Heart right ventricle (tissue), 16 donors: Measurements from ENCODE around the gene ALLC. TPM values are rescaled to one million over a fixed set of nuclear protein-coding genes. Genes with fewer than 3 reads are reported as not detected.

Experiments
- ATAC-seq, 8 donors: fragments of 200-7000 bp; cut with Tn5 transposase; one replicate each; pipeline ENCODE4 v1.9.1; 2020; ENCODE audit warnings: mild to moderate bottlenecking in 8 of 8, moderate library complexity in 8 of 8, moderate number of reproducible peaks in 1 of 8
- DNase-seq, 2 donors: peaks; one replicate each; pipeline ENCODE4 v3.0.0-alpha.2; 2020
- H3K27ac ChIP-seq, 10 donors: fragments of 200-600 bp; sonication (generic) in 2 of 10; one replicate each; pipeline versions ENCODE4 v1.5.0 to v1.8.0; 2020 to 2022; ENCODE audit warnings: mild to moderate bottlenecking in 3 of 10
- H3K27me3 ChIP-seq, 7 donors: fragments of 200-600 bp; one replicate each; pipeline ENCODE4 v1.8.0; 2021 to 2022; ENCODE audit warnings: mild to moderate bottlenecking in 2 of 7
- H3K36me3 ChIP-seq, 9 donors: fragments of 200-600 bp; sonication (generic) in 1 of 9; one replicate each; pipeline versions ENCODE4 v1.5.0 to v1.8.0; 2020 to 2022; ENCODE audit warnings: mild to moderate bottlenecking in 2 of 9
- H3K4me1 ChIP-seq, 9 donors: fragments of 200-600 bp; sonication (generic) in 1 of 9; one replicate each; pipeline versions ENCODE4 v1.5.0 to v1.8.0; 2020 to 2022; ENCODE audit warnings: mild to moderate bottlenecking in 4 of 9
- H3K4me3 ChIP-seq, 10 donors: fragments of 200-600 bp; sonication (generic) in 2 of 10; one replicate each; pipeline versions ENCODE4 v1.5.0 to v1.8.0; 2020 to 2022; ENCODE audit warnings: mild to moderate bottlenecking in 7 of 10, moderate library complexity in 2 of 10
- H3K9me3 ChIP-seq, 11 donors: fragments of 200-600 bp in 10 of 11; sonication (generic) in 2 of 11; one replicate each; pipeline versions ENCODE4 v1.5.0 to v1.8.0; 2013 to 2022; ENCODE audit warnings: mild to moderate bottlenecking in 2 of 11, control low read depth in 1 of 11, moderate library complexity in 1 of 11
- WGBS, 2 donors: extraction: QIAGEN DNeasy Blood & Tissue Kit; methylation state at CpG; one replicate each; pipeline ENCODE4 v1.1.7; 2013; ENCODE audit warnings: inconsistent platforms in 1 of 2; 5-methylcytosine and 5-hydroxymethylcytosine counted together
- intact Hi-C, 10 donors: fragments of 100-400 bp; cut with DNase I; formaldehyde crosslinking; loops; one replicate each; pipeline versions ENCODE4 v1.11.1 to v1.14.2; 2022
- polyA plus RNA-seq, 2 donors: library from polyadenylated mRNA; stranded (reverse); fragments of 200-250 nt; gene quantifications; one replicate each; pipeline ENCODE4 v1.2.3, GENCODE V29; 2013
- total RNA-seq, 10 donors: library from RNA; stranded (reverse); fragmentation: NEBNext Ultra II Directional in 3 of 10; extraction: Animal tissue kit (Norgen Biotek cat#: 25700) in 3 of 10; gene quantifications; one replicate each; pipeline versions ENCODE4 v1.2.1 to v1.2.4, GENCODE V29; 2021 to 2023
- TF ChIP-seq, protein P1 (sequence below), 9 donors: fragments of 200-600 bp; sonication (generic) in 2 of 9; IDR thresholded peaks; one replicate each; pipeline versions ENCODE4 v1.5.0 to v1.8.0; 2021 to 2022; ENCODE audit warnings: antibody characterized with exemption in 9 of 9, mild to moderate bottlenecking in 5 of 9, moderate library complexity in 1 of 9
- donor health status: Arrhythmogenic right ventricular cardiomyopathy.
- donor health status: ischemic (EF 13 %, LVEDD 7.1; RV severe dilation, severe dysfunction).
- donor health status: healthy with polysubstance abuse.
- donor health status: DM: no; HTN: yes; CAD: no.
- donor health status: DM: no; HTN: no; CAD: no.
- donor health status: ischemic (EF 25% LVEDD 6.9; RV normal size, moderate dysfunction).
- donor health status: ischemic (EF 25% LVEDD 5.7; RV mildly dilated, moderate dysfunction).
- donor health status: healthy.
- donor health status: DM: yes; HTN: yes; CAD: no.
- donor health status: Ischemic cardiomyopathy.
- donor health status: ischemic (EF 35%, LVEDD 5.7; RV mildly dilated, moderate dysfunction).
- donor health status: nonischemic (EF 11% LVEDD 7.7; RV severe dilation, severe dysfunction).
- donor health status: DM: yes; HTN: yes; CAD: no.
- donor health status: PGD.
- donor health status: ischemic (EF 29% LVEDD 5.4; RV normal size, mild dysfunction).
- donor health status: nonischemic (EF 23%, LVEDD 6.1; RV moderate dilation, normal function).

The ALLC gene
- total and polyA plus RNA-seq, 12 donors = 0.59 TPM; not detected in 11

DNA sequence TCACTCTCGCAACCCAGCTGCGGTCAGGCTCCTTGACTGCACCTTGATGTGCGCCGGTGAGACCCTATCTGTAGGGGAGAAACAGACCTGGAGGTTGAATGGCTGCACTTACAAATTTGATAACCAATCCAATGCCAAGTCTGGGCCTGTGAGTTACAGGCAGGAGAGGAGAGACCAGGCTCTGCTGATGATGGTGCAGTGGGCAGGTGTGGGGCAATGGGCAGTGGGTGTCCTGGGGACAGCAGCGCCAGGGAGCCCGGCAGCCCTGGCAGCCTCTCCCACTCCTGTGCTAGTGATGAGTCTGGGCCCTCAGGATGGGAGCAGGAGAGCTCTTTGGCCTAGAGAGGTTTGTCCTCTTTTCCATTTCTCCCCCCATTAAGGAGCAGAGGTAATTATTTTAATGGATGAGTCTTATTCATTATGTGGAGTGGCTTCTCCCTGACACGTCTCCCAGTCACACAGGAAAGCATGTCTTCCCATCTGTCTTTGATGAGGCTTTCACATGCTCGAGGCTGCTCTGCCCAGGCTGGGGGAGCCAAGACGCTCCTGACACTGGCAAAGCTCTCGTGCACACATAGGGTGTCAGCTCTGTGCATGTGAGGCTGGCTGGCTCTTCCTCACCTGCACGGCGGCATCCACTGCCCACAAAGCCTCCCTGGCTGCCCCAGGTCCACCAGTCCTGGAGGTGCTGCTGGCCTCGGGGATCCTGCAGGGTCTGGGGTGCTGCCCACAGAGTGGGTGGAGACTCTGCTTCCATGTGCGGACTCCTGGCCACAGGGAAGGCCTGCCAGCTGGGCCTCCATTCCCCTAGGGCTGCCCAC is 10.0 kb upstream of the ALLC start:
- WGBS, 2 donors = 87 to 95% methylated on average over 14 of the region's 14 CpGs
- no peak for ATAC-seq
- TF ChIP-seq, protein P1, sequence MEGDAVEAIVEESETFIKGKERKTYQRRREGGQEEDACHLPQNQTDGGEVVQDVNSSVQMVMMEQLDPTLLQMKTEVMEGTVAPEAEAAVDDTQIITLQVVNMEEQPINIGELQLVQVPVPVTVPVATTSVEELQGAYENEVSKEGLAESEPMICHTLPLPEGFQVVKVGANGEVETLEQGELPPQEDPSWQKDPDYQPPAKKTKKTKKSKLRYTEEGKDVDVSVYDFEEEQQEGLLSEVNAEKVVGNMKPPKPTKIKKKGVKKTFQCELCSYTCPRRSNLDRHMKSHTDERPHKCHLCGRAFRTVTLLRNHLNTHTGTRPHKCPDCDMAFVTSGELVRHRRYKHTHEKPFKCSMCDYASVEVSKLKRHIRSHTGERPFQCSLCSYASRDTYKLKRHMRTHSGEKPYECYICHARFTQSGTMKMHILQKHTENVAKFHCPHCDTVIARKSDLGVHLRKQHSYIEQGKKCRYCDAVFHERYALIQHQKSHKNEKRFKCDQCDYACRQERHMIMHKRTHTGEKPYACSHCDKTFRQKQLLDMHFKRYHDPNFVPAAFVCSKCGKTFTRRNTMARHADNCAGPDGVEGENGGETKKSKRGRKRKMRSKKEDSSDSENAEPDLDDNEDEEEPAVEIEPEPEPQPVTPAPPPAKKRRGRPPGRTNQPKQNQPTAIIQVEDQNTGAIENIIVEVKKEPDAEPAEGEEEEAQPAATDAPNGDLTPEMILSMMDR (IDR thresholded peaks at IDR 0.05) = no peak

DNA sequence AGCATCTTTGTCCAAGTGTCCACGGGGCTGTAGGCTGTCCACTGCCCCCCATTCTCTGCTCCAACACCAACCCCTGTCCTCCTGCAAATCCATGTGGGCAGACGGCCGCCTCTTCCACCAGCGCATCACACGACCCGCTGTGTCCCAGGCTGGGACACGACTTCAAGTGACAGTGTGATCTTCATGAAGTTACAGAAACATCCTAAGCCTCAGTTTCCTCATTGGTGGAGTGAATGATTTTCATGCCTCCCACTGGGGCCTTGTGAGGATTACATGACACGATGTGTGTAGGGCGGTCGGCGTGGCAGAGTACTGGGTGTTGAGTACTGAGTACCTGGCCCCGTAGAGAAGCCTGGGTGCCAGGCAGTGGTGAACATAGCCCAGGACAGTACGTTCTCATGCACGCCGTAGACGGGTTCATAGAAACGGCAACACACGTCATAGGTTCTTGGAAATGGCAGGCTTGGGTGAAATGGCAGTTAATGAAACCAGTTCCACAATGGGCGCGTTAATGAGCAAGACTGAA is 9.3 kb upstream of the ALLC start:
- no peak overlapping the region for H3K4me3 ChIP-seq
- intact Hi-C loops = loop anchor here in 2 of 10 donors (10.0 kb wide), 2 partner anchors 54 to 224 kb away; partner anchors contain the start of gene COLEC11 (in 1 of the 2)
- DNase-seq (no peak), ATAC-seq (no peak)
- WGBS, 2 donors = 92% methylated on average over 20 of the region's 20 CpGs
- peaks cover 0 to 19% (median 14%) of the 10 kb centered on the region in 9 donors for H3K4me1 ChIP-seq
- no peaks in the 10 kb centered on the region for H3K9me3 ChIP-seq
- peaks cover 0 to 15% (median 0%) of the 10 kb centered on the region in 7 donors for H3K27me3 ChIP-seq
- H3K27ac ChIP-seq = no peak overlapping the region
- no peaks in the 10 kb centered on the region for H3K36me3 ChIP-seq
- TF ChIP-seq, protein P1 (IDR thresholded peaks at IDR 0.05) = no peak

More for the DNA sequence above, 10.0 kb upstream of the ALLC start:
- H3K36me3 ChIP-seq = no peaks in the 10 kb centered on the region
- H3K4me3 ChIP-seq = no peak overlapping the region
- intact Hi-C loops = loop anchor here in 2 of 10 donors (10.0 kb wide), 2 partner anchors 53 to 223 kb away; partner anchors contain the start of gene COLEC11 (in 1 of the 2)
- DNase-seq = no peak
- peaks cover 0 to 19% (median 14%) of the 10 kb centered on the region in 9 donors for H3K4me1 ChIP-seq
- H3K9me3 ChIP-seq = no peaks in the 10 kb centered on the region
- H3K27ac ChIP-seq = no peak overlapping the region
- peaks cover 0 to 15% (median 0%) of the 10 kb centered on the region in 7 donors for H3K27me3 ChIP-seq

DNA sequence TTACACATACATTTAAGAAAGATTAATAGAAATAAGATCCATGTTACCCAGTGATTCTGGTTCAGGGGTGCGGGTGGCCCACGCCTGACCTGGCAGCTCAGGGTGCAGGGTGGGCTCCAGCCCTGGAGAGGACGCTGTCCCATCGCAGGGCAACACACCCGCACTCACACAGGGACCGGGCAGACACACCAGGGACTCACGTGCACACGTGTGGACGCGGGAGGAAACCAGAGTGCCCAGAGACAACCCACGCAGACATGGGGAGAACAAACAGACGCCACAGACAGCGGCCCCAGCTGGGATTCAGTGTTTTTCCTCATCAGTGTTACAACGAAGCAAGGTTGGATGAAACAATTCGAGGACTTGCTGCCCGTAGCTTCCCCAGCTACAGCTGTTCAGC is 8.4 kb upstream of the ALLC start:
- peaks cover 0 to 4% (median 0%) of the 10 kb centered on the region in 11 donors for H3K9me3 ChIP-seq
- TF ChIP-seq, protein P1 (IDR thresholded peaks at IDR 0.05) = no peak
- H3K36me3 ChIP-seq = no peaks in the 10 kb centered on the region
- H3K4me3 ChIP-seq = no peak overlapping the region
- intact Hi-C loops = loop anchor here in 2 of 10 donors (10.0 kb wide), 2 partner anchors 55 to 225 kb away; partner anchors contain the start of gene COLEC11 (in 1 of the 2)
- H3K4me1 ChIP-seq = peaks cover 0 to 19% (median 14%) of the 10 kb centered on the region in 9 donors
- DNase-seq (no peak), ATAC-seq (no peak)
- peaks cover 0 to 15% (median 0%) of the 10 kb centered on the region in 7 donors for H3K27me3 ChIP-seq
- 84 to 85% methylated on average over 16 of the region's 16 CpGs for WGBS, 2 donors
- no peak overlapping the region for H3K27ac ChIP-seq

DNA sequence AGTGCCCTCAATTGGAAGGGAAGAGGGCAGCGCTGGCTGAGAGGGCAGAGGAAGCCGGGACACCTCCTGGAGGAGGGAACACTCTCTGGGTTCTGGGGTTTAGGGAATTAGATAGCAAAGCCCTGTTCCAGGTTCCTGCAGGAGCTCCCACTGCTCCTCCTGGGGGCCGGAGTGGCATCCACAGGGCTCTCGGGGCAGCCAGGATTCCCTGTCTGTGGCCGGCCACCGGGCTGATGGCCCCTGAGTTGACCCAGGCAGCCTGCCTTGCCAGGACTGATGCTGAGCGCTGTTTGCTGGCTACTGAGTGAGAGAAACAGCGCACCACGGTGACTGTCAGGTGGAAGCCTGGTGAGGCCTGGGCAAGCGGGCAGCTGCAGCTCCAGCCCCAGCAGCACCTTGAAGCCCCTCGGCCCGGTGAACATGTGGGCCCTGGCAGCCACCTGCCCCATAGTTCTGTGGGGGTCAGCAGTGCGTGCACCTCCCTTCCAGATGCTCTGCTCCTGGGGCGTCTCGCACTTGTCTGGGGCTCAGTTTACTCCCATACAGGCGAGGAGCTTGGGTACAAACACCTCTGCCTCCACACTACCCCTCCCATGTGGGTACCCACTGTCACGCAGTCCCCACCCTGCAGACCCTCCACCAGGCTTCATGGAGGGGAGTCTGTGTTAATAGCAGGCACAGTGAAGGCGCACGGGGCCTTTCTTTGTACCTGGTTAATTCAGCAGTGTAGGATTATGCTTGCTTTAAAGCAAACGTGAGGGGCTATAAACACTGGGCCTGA is 7.7 kb upstream of the ALLC start:
- H3K4me1 ChIP-seq = peaks cover 0 to 19% (median 14%) of the 10 kb centered on the region in 9 donors
- no peak overlapping the region for H3K27ac ChIP-seq
- H3K4me3 ChIP-seq = no peak overlapping the region
- DNase-seq (no peak), ATAC-seq (peak in 1 of 8 donors; percentile 3)
- H3K27me3 ChIP-seq = peaks cover 0 to 15% (median 0%) of the 10 kb centered on the region in 7 donors
- 72 to 78% methylated on average over 20 of the region's 20 CpGs for WGBS, 2 donors
- H3K9me3 ChIP-seq = peaks cover 0 to 4% (median 0%) of the 10 kb centered on the region in 11 donors
- TF ChIP-seq, protein P1 (IDR thresholded peaks at IDR 0.05) = no peak
- intact Hi-C loops = loop anchor here in 9 of 10 donors (2.0 to 10.0 kb wide), 10 partner anchors 53 to 1526 kb away; partner anchors contain the start of genes COLEC11 (in 4 of the 9) and RPS7 (in 2 of the 9)
- H3K36me3 ChIP-seq = no peaks in the 10 kb centered on the region
